ENCODE data around the gene CLIC4.

DNA sequence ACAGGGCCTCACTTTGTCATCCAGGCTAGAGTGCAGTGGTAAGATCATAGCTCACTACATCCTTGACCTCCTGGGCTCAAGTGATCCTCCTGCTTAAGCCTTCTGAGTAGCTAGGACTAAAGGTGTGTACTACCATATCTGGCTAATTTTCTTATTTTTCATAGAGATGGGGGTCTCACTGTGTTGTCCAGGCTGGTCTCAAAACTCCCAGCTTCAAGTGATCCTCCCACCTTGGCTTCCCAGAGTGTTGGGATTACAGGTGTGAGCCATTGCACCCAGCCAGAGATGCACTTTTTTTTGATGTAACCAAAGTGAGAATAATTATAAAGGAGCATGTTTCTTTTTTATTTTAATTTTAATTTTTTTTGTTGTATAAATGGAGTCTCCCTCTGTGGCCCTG lies 28.4 kb downstream of the CLIC4 start:
- TF ChIP-seq CTCF (conservative IDR thresholded peaks at IDR 0.05; ENCODE audit: low read length), result no peak
- TF ChIP-seq EZH2phosphoT487 (IDR thresholded peaks at IDR 0.05; ENCODE audit: borderline replicate concordance), result no peak
